Progenitor cell of endocrine pancreas (in vitro differentiated cells): ENCODE results near the gene ADD1. TPM values are rescaled to one million over a fixed set of nuclear protein-coding genes. Genes with fewer than 3 reads are reported as not detected.

Source experiments
- DNase-seq: peaks from one replicate; pipeline ENCODE4 v3.0.0; 2021; ENCODE audit warnings: low spot score; ENCODE audit not compliant: unreplicated experiment
- H3K27ac Mint-ChIP-seq: 2 replicates; pipeline ENCODE4 v1.8.0; 2021; ENCODE audit warnings: mild to moderate bottlenecking, moderate library complexity, mixed read lengths
- H3K27me3 Mint-ChIP-seq: 2 replicates; pipeline ENCODE4 v1.8.0; 2021; ENCODE audit warnings: mixed read lengths
- H3K36me3 Mint-ChIP-seq: 2 replicates; pipeline ENCODE4 v1.8.0; 2022; ENCODE audit warnings: mixed read lengths; ENCODE audit not compliant: insufficient read depth
- H3K4me1 Mint-ChIP-seq: 2 replicates; pipeline ENCODE4 v1.8.0; 2021; ENCODE audit warnings: low read depth, mixed read lengths
- H3K4me3 Mint-ChIP-seq: 2 replicates; pipeline ENCODE4 v1.8.0; 2021; ENCODE audit warnings: low read depth, mild to moderate bottlenecking, moderate library complexity, mixed read lengths
- H3K9me3 Mint-ChIP-seq: 2 replicates; pipeline ENCODE4 v1.8.0; 2021; ENCODE audit warnings: low read depth, mixed read lengths
- CTCF ChIP-seq: fragments of 200-600 bp; sonication (generic); IDR thresholded peaks from one replicate; pipeline ENCODE4 v1.5.0; 2021; ENCODE audit warnings: antibody characterized with exemption, mild to moderate bottlenecking; ENCODE audit not compliant: unreplicated experiment
- total RNA-seq: library from RNA; stranded (reverse); gene quantifications from 2 replicates; pipeline ENCODE4 v1.2.1, GENCODE V29; 2021

The ADD1 gene
- total RNA-seq, 1 donor from 2014 or later = 271 TPM

DNA sequence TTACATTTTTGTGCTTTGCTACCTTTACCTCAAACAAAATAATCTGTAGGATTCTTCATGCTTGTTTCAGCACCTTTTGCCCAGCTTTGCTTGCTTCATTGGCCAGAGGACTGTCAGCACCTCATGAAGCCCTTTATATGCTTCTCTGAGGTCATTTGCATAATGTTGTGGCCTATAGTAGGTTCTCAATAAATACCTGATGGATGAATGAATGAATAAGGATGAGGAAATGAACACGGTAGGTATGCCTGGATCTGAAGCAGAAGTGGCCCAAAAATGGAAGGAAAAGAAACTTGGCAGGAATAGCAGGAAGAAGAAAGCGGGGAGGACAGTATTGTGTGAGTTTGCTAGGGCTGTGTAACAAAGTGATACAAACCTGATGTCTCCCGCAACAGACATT is 127.6 kb downstream of the ADD1 start:
- H3K27ac Mint-ChIP-seq = no peak overlapping the region
- TF ChIP-seq CTCF = no peak
- H3K4me3 Mint-ChIP-seq = no peak overlapping the region
- peaks cover 6% of the 10 kb centered on the region for H3K4me1 Mint-ChIP-seq
- no peaks in the 10 kb centered on the region for H3K9me3 Mint-ChIP-seq
- no peak for DNase-seq
- H3K27me3 Mint-ChIP-seq = no peaks in the 10 kb centered on the region
- no peaks in the 10 kb centered on the region for H3K36me3 Mint-ChIP-seq

- no peaks in the 10 kb centered on the region for H3K9me3 Mint-ChIP-seq
- DNase-seq = no peak
- TF ChIP-seq CTCF = no peak
- H3K36me3 Mint-ChIP-seq = no peaks in the 10 kb centered on the region
- H3K4me1 Mint-ChIP-seq = peaks cover 15% of the 10 kb centered on the region
- H3K27ac Mint-ChIP-seq = peak overlapping the region; percentile 63
- no peaks in the 10 kb centered on the region for H3K27me3 Mint-ChIP-seq
- H3K4me3 Mint-ChIP-seq = no peak overlapping the region
These were observed 133.8 kb downstream of the ADD1 start for GRCh38 chr4:2977211-2978088.

Other genes starting within 250 kb of the ADD1 start
- gene TNIP2, start 87.5 kb upstream of the ADD1 start, total RNA-seq = 21.2 and 26.3 TPM in 2 replicates
- 67.7 and 70.8 TPM in 2 replicates for gene SH3BP2, start 50.8 kb upstream of the ADD1 start, total RNA-seq
- gene NOP14, start 119.6 kb downstream of the ADD1 start, total RNA-seq = 31.5 and 33.4 TPM in 2 replicates
- 14.9 and 16.2 TPM in 2 replicates for gene GRK4, start 119.7 kb downstream of the ADD1 start, total RNA-seq
- gene HTT-AS, start 230.7 kb downstream of the ADD1 start, total RNA-seq = not detected in 2 replicates
- 82.8 and 89.4 TPM in 2 replicates for gene HTT, start 230.8 kb downstream of the ADD1 start, total RNA-seq